Kidney tubule cell (primary cell): ENCODE data around the gene CGNL1.

Experiments used
- DNase-seq: peaks from one replicate; pipeline ENCODE4 v3.0.0-alpha.2; 2018; ENCODE audit warnings: low spot score

Gene CGNL1

GRCh38 chr15:57424628-57425405 is 48.5 kb downstream of the CGNL1 start:
- DNase-seq = no peak

GRCh38 chr15:57425842-57426241 is 49.5 kb downstream of the CGNL1 start:
- DNase-seq = no peak

DNA sequence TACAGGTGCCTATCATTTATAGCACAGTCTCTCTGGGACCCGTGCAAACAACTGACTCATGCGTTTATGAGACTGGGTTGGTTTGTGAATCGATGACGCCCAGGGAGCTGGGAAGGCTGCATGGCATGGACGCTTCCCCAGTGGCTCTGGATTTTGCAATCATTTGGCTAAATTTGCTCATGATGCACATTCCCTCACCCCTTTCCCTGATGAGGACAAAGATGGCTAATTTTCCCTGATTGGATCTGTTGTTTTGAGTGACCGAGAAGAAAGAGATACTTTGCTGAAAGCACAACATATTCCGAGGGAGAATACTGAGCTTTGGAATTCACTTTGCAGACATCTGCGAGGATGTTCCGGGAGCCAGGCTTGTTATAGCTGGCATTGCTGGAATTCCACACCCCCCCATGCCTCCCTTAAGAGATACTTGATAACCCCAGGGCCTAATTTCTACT is 51.1 kb downstream of the CGNL1 start:
- DNase-seq = peak; percentile 62

- DNase-seq = no peak
These were observed 55.9 kb downstream of the CGNL1 start for GRCh38 chr15:57432141-57432741.

- no peak for DNase-seq
These were observed 59.9 kb downstream of the CGNL1 start for GRCh38 chr15:57436166-57436565.

GRCh38 chr15:57436961-57437360 is 60.7 kb downstream of the CGNL1 start:
- DNase-seq = peak; percentile 11

DNA sequence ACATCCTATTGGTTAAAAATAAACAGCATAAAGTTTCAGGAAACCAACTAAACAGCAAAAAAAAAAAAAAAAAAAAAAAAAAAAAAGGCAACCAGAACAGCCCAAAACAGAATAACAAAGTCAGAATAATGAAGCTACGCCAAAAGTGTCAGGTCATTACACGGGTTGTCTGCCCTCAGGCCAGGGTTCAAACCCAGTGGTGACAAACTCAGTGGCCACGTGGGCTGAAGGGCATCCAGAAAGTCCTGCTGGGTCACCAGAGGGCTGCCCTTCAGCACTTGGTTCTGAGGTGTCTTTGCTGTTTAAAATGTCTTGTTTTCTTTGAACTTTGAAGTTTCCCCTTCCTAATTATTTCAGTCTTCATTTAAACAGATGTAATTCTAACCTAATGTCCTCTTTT is 61.3 kb downstream of the CGNL1 start:
- no peak for DNase-seq

DNA sequence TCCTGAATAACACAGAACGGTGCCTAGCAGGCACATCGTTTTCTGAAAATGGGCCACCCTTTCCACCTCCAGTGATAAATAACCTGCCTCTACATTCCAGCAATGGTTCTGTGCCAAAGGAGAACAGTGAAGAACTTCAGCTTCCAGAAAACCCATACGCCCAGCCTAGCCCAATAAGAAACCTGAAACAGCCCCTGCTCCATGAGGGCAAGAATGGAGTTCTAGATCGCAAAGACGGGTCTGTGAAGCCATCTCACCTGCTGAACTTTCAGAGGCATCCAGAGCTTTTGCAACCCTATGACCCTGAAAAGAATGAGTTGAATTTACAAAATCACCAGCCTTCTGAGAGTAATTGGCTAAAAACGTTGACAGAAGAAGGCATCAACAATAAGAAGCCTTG is 61.9 kb downstream of the CGNL1 start:
- DNase-seq = no peak

- no peak for DNase-seq
These were observed 63.1 kb downstream of the CGNL1 start for GRCh38 chr15:57439128-57440027.

DNA sequence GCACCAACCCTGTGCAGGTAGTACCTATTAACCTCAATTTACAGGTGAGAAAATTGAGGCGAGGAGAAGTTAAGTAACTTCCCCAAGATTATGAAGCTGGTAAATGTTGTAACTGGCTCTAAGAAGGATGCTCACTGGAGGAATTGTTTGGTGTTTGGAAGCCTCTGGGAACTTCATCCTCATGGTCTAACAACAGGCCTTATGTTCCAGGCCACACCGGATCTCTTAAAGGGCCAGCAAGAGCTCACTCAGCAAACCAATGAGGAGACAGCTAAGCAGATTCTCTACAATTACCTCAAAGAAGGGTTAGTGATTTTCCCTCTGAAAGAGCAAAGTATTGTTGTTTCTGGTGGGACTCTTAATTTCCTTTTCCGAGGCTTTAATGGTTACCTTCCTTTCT is 63.9 kb downstream of the CGNL1 start:
- no peak for DNase-seq

GRCh38 chr15:57440799-57441198 is 64.5 kb downstream of the CGNL1 start:
- peak; percentile 89 for DNase-seq

DNA sequence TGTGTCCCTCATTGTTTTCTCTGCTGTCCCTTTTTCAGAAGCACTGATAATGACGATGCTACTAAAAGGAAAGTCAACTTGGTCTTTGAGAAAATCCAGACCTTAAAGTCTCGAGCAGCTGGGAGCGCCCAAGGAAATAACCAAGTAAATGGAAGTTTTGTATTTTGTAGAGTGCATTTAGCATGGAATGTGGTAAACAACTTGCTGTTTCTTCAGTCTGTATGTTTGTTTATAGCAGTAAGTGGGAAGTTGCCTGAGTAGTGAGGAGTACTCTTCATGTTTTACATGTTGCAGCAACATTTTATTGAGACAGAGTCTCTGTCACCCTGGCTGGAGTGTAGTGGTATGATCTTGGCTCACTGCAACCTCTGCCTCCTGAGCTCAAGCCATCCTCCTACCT is 66.0 kb downstream of the CGNL1 start:
- DNase-seq = no peak

DNA sequence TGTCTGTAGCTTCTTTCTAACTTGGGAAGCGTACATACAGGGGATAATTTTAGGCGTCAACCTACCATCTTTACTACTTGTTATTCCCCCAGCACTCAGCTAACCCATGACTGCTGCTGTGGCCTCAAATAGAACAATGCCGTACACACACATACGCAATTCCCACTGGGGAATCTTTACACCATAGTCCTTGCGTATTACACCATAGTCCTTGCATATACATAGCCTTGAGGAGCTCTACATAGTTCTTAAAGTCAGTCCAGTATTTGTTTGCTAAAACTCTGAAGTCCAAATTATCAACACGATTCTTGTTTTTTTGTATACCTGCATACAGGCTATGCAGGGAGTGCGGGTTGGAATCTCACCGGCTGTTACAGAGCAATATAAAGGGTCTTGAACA is 67.2 kb downstream of the CGNL1 start:
- no peak for DNase-seq

DNA sequence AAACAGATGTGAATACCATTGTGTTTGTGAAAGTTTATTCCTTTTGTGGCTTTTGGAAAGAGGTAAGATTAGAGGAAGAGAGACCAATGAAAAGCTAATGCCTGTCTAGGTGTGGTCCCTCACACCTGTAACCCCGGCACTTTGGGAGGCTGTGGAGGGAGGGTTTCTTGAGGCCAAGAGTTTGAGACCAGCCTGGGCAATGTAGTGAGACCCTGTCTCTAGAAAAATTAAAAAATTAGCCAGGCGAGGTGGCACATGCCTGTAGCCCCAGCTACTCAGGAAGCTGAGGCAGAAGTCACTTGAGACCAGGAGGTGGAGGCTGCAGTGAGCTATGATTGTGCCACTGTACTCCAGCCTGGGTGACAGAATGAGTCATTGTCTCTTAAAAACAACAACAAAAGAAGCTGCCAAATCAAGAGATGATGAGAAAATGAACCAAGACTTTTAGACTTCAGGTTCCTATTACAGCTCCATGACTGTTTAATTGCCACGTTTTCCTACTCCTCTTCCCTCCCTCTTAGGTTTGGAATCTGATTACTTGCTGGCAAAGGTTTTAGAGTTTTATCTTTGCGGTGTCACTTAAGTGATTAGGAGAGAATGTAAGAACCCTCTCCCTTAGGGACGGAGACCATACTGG is 68.7 kb downstream of the CGNL1 start:
- DNase-seq = peak; percentile 22

DNA sequence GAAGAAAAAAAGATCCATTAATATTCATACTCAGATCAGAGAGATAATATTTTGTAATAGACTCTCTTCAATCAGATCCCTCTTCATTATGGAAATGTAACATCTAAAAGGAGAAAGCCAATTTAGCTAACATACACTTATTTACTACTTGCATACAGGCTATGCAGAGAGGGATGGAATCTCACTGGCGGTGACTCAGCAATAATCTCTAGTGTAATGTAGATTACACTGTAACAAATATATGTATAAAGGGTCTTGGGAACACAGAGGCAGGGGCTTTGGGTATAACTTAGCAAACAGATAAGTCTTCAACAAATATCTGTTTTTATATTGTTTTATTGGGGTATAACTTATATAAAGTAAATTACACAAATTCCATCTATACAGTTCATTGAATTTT is 69.6 kb downstream of the CGNL1 start:
- DNase-seq = no peak

DNA sequence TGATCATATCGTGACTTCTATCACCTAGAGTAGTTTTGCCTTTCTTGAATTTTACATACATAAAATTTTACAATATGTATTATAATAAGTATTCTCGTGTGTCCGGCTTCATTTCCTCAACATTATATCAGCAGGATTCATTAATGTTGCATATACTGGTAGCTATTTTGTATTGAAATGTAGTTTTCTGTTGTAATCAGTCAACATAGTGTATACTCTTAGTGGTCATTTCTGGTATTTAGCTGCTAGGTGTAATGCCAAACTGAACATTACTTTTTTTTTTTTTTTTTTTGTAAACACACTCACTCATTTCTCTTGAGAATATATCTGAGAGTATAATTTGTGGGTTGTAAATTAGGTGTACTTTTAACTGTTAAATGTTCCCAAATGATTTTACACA is 70.1 kb downstream of the CGNL1 start:
- DNase-seq = no peak

- DNase-seq = no peak
These were observed 75.2 kb downstream of the CGNL1 start for GRCh38 chr15:57451555-57451954.

DNA sequence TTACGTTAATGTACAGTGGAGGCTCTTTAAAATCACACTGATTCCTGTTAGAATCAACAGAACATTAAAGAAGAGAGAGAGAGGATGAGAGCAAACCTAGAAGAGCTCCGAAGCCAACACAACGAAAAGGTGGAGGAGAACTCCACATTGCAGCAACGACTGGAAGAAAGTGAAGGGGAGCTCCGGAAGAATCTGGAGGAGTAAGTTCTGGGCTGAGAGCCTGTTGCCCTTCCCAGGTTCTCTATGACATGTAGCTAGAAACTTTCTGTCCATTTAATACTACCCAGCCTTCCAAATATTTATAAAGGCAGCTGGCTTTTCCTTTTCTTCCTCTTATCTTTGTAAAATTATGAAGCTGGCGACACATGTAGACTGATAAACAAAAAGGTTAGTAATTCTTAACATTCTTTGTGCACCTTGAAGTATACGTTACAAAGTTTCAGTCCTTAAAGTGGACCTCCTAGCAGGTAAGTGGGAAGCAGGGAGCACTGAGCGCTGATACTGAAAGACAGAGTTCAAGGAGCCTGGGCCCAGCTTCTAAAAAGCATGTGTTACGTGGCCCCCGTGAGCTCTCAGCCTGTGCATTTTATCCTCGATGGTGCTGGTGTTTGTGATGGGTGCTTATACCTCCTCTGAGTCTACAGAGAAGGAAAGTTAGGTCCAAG is 75.9 kb downstream of the CGNL1 start:
- no peak for DNase-seq

GRCh38 chr15:57455929-57456328 is 79.6 kb downstream of the CGNL1 start:
- no peak for DNase-seq

DNA sequence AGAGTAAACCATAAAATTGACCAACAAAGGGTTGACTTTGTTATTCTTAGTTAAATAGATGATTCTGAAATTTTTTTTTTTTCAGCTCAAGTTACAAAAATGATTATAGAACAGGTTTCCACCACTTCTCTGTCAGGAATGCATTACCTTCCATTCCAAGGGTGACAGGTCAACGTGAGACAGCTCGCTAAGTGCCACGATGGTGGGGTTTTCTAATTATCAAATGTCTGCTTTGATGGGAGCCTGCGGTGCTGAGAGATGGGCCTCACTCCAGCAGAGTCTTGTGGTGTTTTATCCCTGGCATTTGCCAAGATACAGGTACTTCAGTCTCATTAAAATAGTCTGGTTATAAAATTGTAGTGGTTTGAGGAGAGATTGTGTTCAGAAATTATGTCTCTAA is 80.3 kb downstream of the CGNL1 start:
- no peak for DNase-seq

GRCh38 chr15:57457726-57458125 is 81.4 kb downstream of the CGNL1 start:
- DNase-seq = no peak

- DNase-seq = no peak
These were observed 82.1 kb downstream of the CGNL1 start for GRCh38 chr15:57458356-57458781.
